Fibroblast of skin of right quadriceps (primary cell): Measurements from ENCODE around the gene CCM2L.

Source experiments
- DNase-seq: peaks from one replicate; pipeline ENCODE4 v3.0.0-alpha.2; 2013

CCM2L gene

GRCh38 chr20:32062776-32063170, 52.5 kb downstream of the CCM2L start:
- no peak for DNase-seq

- no peak for DNase-seq
Observed at GRCh38 chr20:32063695-32064094, 53.5 kb downstream of the CCM2L start.

GRCh38 chr20:32064667-32065066, 54.4 kb downstream of the CCM2L start:
- no peak for DNase-seq

- peak; percentile 98 for DNase-seq
Observed at GRCh38 chr20:32067234-32067821, 57.1 kb downstream of the CCM2L start.

- DNase-seq: no peak
Observed at GRCh38 chr20:32068174-32068573, 57.9 kb downstream of the CCM2L start.

GRCh38 chr20:32069711-32070110, 59.5 kb downstream of the CCM2L start:
- DNase-seq: no peak

- DNase-seq: no peak
Observed at GRCh38 chr20:32070282-32070681, 60.0 kb downstream of the CCM2L start.

GRCh38 chr20:32070690-32071213, 60.5 kb downstream of the CCM2L start:
- no peak for DNase-seq

- no peak for DNase-seq
Observed at GRCh38 chr20:32071395-32072167, 61.3 kb downstream of the CCM2L start.

GRCh38 chr20:32072168-32072750, 62.0 kb downstream of the CCM2L start:
- DNase-seq: peak; percentile 9

GRCh38 chr20:32075534-32075933, 65.3 kb downstream of the CCM2L start:
- DNase-seq: no peak

- no peak for DNase-seq
Observed at GRCh38 chr20:32077190-32077589, 67.0 kb downstream of the CCM2L start.

GRCh38 chr20:32078322-32078721, 68.1 kb downstream of the CCM2L start:
- DNase-seq: no peak

GRCh38 chr20:32078791-32079190, 68.6 kb downstream of the CCM2L start:
- DNase-seq: no peak

GRCh38 chr20:32079655-32080109, 69.4 kb downstream of the CCM2L start:
- no peak for DNase-seq

GRCh38 chr20:32080783-32081182, 70.5 kb downstream of the CCM2L start:
- no peak for DNase-seq
